KOPT-K1 (cell line): ENCODE data around the gene FAM53B.
"Not testable (repeated sequence)": the region's sequence is repeated elsewhere in the genome, so short reads cannot be mapped to it uniquely, and the experiment has no call there.

ENCODE experiments used
- H3K27ac ChIP-seq: fragments of 200-600 bp; sonication (generic); 2 replicates; pipeline ENCODE4 v1.5.1; 2016; ENCODE audit warnings: antibody characterized with exemption, mild to moderate bottlenecking, low read depth, low read length; ENCODE audit not compliant: poor library complexity, severe bottlenecking
- H3K36me3 ChIP-seq: fragments of 200-600 bp; sonication (generic); 2 replicates; pipeline ENCODE4 v1.5.1; 2017; ENCODE audit warnings: antibody characterized with exemption, mild to moderate bottlenecking, low read length, moderate library complexity; ENCODE audit not compliant: insufficient read depth
- H3K9me3 ChIP-seq: fragments of 200-600 bp; sonication (generic); 2 replicates; pipeline ENCODE4 v1.5.1; 2017; ENCODE audit warnings: antibody characterized with exemption, low read length, mild to moderate bottlenecking; ENCODE audit not compliant: insufficient read depth, poor library complexity, severe bottlenecking

Gene FAM53B

GRCh38 chr10:124589491-124590041 is 154.6 kb downstream of the FAM53B start:
- no peaks in the 10 kb centered on the region for H3K36me3 ChIP-seq
- H3K9me3 ChIP-seq = no peaks in the 10 kb centered on the region
- H3K27ac ChIP-seq = no peak overlapping the region

- Histone ChIP-seq H3K27ac (no peak overlapping the region), H3K9me3 (no peaks in the 10 kb centered on the region), H3K36me3 (no peaks in the 10 kb centered on the region)
These were observed 155.3 kb downstream of the FAM53B start for GRCh38 chr10:124588736-124589490.

GRCh38 chr10:124588341-124588735 is 155.8 kb downstream of the FAM53B start:
- not testable (repeated sequence) for H3K9me3 ChIP-seq, H3K36me3 ChIP-seq, H3K27ac ChIP-seq

GRCh38 chr10:124587811-124588211 is 156.4 kb downstream of the FAM53B start:
- no peaks in the 10 kb centered on the region for H3K36me3 ChIP-seq

GRCh38 chr10:124586142-124586541 is 158.0 kb downstream of the FAM53B start:
- H3K36me3 ChIP-seq = no peaks in the 10 kb centered on the region
- H3K27ac ChIP-seq = no peak overlapping the region

More at GRCh38 chr10:124587811-124588211, 156.4 kb downstream of the FAM53B start:
- Histone ChIP-seq H3K27ac (no peak overlapping the region), H3K9me3 (peaks cover 6% of the 10 kb centered on the region)

GRCh38 chr10:124579011-124579399 is 165.2 kb downstream of the FAM53B start:
- Histone ChIP-seq H3K36me3 (no peaks in the 10 kb centered on the region), H3K9me3 (peaks cover 11% of the 10 kb centered on the region), H3K27ac (no peak overlapping the region)

More at GRCh38 chr10:124586142-124586541, 158.0 kb downstream of the FAM53B start:
- H3K9me3 ChIP-seq = peaks cover 11% of the 10 kb centered on the region

- Histone ChIP-seq H3K9me3 (peaks cover 9% of the 10 kb centered on the region), H3K36me3 (no peaks in the 10 kb centered on the region), H3K27ac (no peak overlapping the region)
These were observed 165.8 kb downstream of the FAM53B start for GRCh38 chr10:124578231-124579010.

- Histone ChIP-seq H3K36me3 (no peaks in the 10 kb centered on the region), H3K27ac (no peak overlapping the region), H3K9me3 (peaks cover 5% of the 10 kb centered on the region)
These were observed 166.5 kb downstream of the FAM53B start for GRCh38 chr10:124577651-124578050.

- no peaks in the 10 kb centered on the region for H3K36me3 ChIP-seq
- H3K9me3 ChIP-seq = peaks cover 5% of the 10 kb centered on the region
- no peak overlapping the region for H3K27ac ChIP-seq
These were observed 167.4 kb downstream of the FAM53B start for GRCh38 chr10:124576526-124577420.

- Histone ChIP-seq H3K9me3 (no peaks in the 10 kb centered on the region), H3K27ac (no peak overlapping the region), H3K36me3 (no peaks in the 10 kb centered on the region)
These were observed 168.8 kb downstream of the FAM53B start for GRCh38 chr10:124575107-124576035.

GRCh38 chr10:124574456-124575070 is 169.6 kb downstream of the FAM53B start:
- Histone ChIP-seq H3K9me3 (no peaks in the 10 kb centered on the region), H3K36me3 (no peaks in the 10 kb centered on the region), H3K27ac (no peak overlapping the region)

- Histone ChIP-seq H3K27ac (no peak overlapping the region), H3K36me3 (no peaks in the 10 kb centered on the region), H3K9me3 (no peaks in the 10 kb centered on the region)
These were observed 170.3 kb downstream of the FAM53B start for GRCh38 chr10:124573726-124574455.

- Histone ChIP-seq H3K36me3 (no peaks in the 10 kb centered on the region), H3K9me3 (no peaks in the 10 kb centered on the region), H3K27ac (no peak overlapping the region)
These were observed 171.4 kb downstream of the FAM53B start for GRCh38 chr10:124572751-124573150.
